NCI-H1417 (cell line): Measurements from ENCODE around the gene INAVA.

ENCODE experiments used
- DNase-seq, 3 experiments: peaks; one replicate each; lab custom pipeline; 2025; lab: John Stamatoyannopoulos, UW

The INAVA gene

GRCh38 chr1:200875416-200875815, 19.3 kb upstream of the INAVA start:
- DNase-seq, result no peak

GRCh38 chr1:200877010-200877409, 17.7 kb upstream of the INAVA start:
- DNase-seq, result no peak

GRCh38 chr1:200877839-200878551, 16.7 kb upstream of the INAVA start:
- no peak for DNase-seq

GRCh38 chr1:200880212-200880611, 14.5 kb upstream of the INAVA start:
- peak in 2 of 3 experiments; percentile 35 to 77 for DNase-seq

GRCh38 chr1:200883118-200883517, 11.6 kb upstream of the INAVA start:
- DNase-seq, result no peak

GRCh38 chr1:200885623-200886402, 8.9 kb upstream of the INAVA start:
- DNase-seq, result no peak

- no peak for DNase-seq
Observed at GRCh38 chr1:200886594-200886993, 8.1 kb upstream of the INAVA start.

GRCh38 chr1:200887036-200887435, 7.7 kb upstream of the INAVA start:
- DNase-seq, result no peak

- DNase-seq, result no peak
Observed at GRCh38 chr1:200887772-200888348, 6.8 kb upstream of the INAVA start.

GRCh38 chr1:200888349-200888838, 6.3 kb upstream of the INAVA start:
- DNase-seq, result no peak

- no peak for DNase-seq
Observed at GRCh38 chr1:200889571-200889970, 5.1 kb upstream of the INAVA start.

- no peak for DNase-seq
Observed at GRCh38 chr1:200890027-200890426, 4.7 kb upstream of the INAVA start.

- no peak for DNase-seq
Observed at GRCh38 chr1:200890818-200891773, 3.6 kb upstream of the INAVA start.

GRCh38 chr1:200891774-200892157, 2.9 kb upstream of the INAVA start:
- DNase-seq, result no peak

GRCh38 chr1:200892546-200892945, 2.2 kb upstream of the INAVA start:
- DNase-seq, result no peak

- no peak for DNase-seq
Observed at GRCh38 chr1:200892958-200893357, 1.7 kb upstream of the INAVA start.

GRCh38 chr1:200893411-200893901, 1.2 kb upstream of the INAVA start:
- DNase-seq, result no peak

GRCh38 chr1:200895443-200895789, 716 bp downstream of the INAVA start:
- DNase-seq, result no peak

GRCh38 chr1:200895801-200896530, 1.3 kb downstream of the INAVA start:
- no peak for DNase-seq

GRCh38 chr1:200896531-200897196, 2.0 kb downstream of the INAVA start:
- no peak for DNase-seq
